B cell (primary cell): ENCODE data around the gene EVI5L. TPM values are rescaled to one million over a fixed set of nuclear protein-coding genes. Genes with fewer than 3 reads are reported as not detected.

ENCODE experiments used
- ATAC-seq: fragments of 200-7000 bp; cut with Tn5 transposase; one replicate; pipeline ENCODE4 v1.10.0; 2021; ENCODE audit warnings: low read depth, mild to moderate bottlenecking, moderate number of reproducible peaks, moderate library complexity
- CTCF ChIA-PET: fragments of 350-600 bp; sonication (Branson Sonifier 250); formaldehyde crosslinking; loops from one replicate; lab custom pipeline; 2021; ENCODE audit warnings: antibody characterized with exemption, inconsistent platforms; lab: Charles Lee
- POLR2A ChIA-PET: fragments of 350-600 bp; sonication (Branson Sonifier 250); formaldehyde crosslinking; loops from one replicate; lab custom pipeline; 2021; ENCODE audit warnings: antibody characterized with exemption; lab: Charles Lee
- DNase-seq: peaks from one replicate; pipeline ENCODE4 v3.0.0; 2013
- H2AFZ ChIP-seq: 2 replicates; pipeline ENCODE4 v1.6.1; 2012; ENCODE audit warnings: mild to moderate bottlenecking, low read depth, low read length; ENCODE audit not compliant: insufficient read depth, poor library complexity, severe bottlenecking
- H3K27ac ChIP-seq, 2 donors: 1 replicate in 1 of 2; 2 replicates in 1 of 2; pipeline ENCODE4 v1.5.1; 2012 to 2013; ENCODE audit warnings: low read length in 2 of 2, mild to moderate bottlenecking in 2 of 2, moderate library complexity in 1 of 2
- H3K27me3 ChIP-seq, 4 experiments: fragments of 200-600 bp in 1 of 4; sonication (generic) in 1 of 4; replicated peaks in 1 of 4; 1 replicate in 2 of 4; 2 replicates in 2 of 4; pipeline versions ENCODE4 v1.6.1 to v1.7.0; 2013 to 2016; ENCODE audit warnings: low read length in 3 of 4, mild to moderate bottlenecking in 2 of 4, mixed read lengths in 1 of 4, moderate library complexity in 1 of 4; ENCODE audit not compliant: insufficient read depth in 4 of 4, control insufficient read depth in 3 of 4; ENCODE audit errors: control extremely low read depth in 1 of 4
- H3K36me3 ChIP-seq, 2 experiments: replicated peaks in 1 of 2; 1 replicate in 1 of 2; 2 replicates in 1 of 2; pipeline versions ENCODE4 v1.6.1 to v1.7.1; 2013; ENCODE audit warnings: low read length in 1 of 2; ENCODE audit not compliant: insufficient read depth in 2 of 2, control insufficient read depth in 1 of 2; ENCODE audit errors: control extremely low read depth in 1 of 2, extremely low read depth in 1 of 2
- H3K4me1 ChIP-seq, 2 donors: fragments of 200-600 bp in 1 of 2; sonication (generic) in 1 of 2; 1 replicate in 1 of 2; 2 replicates in 1 of 2; pipeline versions ENCODE4 v1.5.1 to v1.6.1; 2013 to 2017; ENCODE audit warnings: low read length in 2 of 2; ENCODE audit not compliant: control insufficient read depth in 2 of 2, insufficient read depth in 2 of 2
- H3K4me2 ChIP-seq: replicated peaks from 2 replicates; pipeline ENCODE3; 2012; ENCODE audit warnings: mild to moderate bottlenecking, low read depth, low read length; ENCODE audit not compliant: poor library complexity, severe bottlenecking
- H3K4me3 ChIP-seq, 5 experiments: fragments of 200-600 bp in 1 of 5; sonication (generic) in 1 of 5; 1 replicate in 3 of 5; 2 replicates in 2 of 5; pipeline versions ENCODE4 v1.5.1 to v1.7.0; 2011 to 2016; ENCODE audit warnings: low read length in 4 of 5, mild to moderate bottlenecking in 4 of 5, low read depth in 2 of 5, control low read depth in 1 of 5, moderate library complexity in 1 of 5; ENCODE audit not compliant: insufficient read depth in 1 of 5; ENCODE audit errors: control extremely low read depth in 1 of 5, extremely low read depth in 1 of 5
- H3K79me2 ChIP-seq: fragments of 200-600 bp; sonication (generic); one replicate; pipeline ENCODE4 v1.6.0; 2016; ENCODE audit warnings: low read length; ENCODE audit not compliant: control insufficient read depth, insufficient read depth
- H3K9ac ChIP-seq: fragments of 200-600 bp; sonication (generic); 2 replicates; pipeline ENCODE4 v1.6.1; 2017; ENCODE audit warnings: mild to moderate bottlenecking, low read length, moderate library complexity
- H3K9me3 ChIP-seq, 3 donors: one replicate each; pipeline versions ENCODE4 v1.6.1 to v1.7.1; 2013; ENCODE audit warnings: low read length in 2 of 3; ENCODE audit not compliant: control insufficient read depth in 2 of 3, insufficient read depth in 1 of 3; ENCODE audit errors: control extremely low read depth in 1 of 3
- H4K20me1 ChIP-seq: 2 replicates; pipeline ENCODE4 v1.6.0; 2012; ENCODE audit warnings: mild to moderate bottlenecking, low read length; ENCODE audit not compliant: insufficient read depth, control insufficient read depth, poor library complexity, severe bottlenecking
- H3K27ac Mint-ChIP-seq: one replicate; pipeline ENCODE4 v1.8.0; 2021; ENCODE audit warnings: mixed read lengths
- H3K27me3 Mint-ChIP-seq: one replicate; pipeline ENCODE4 v1.8.0; 2021; ENCODE audit warnings: mixed read lengths
- H3K4me1 Mint-ChIP-seq: one replicate; pipeline ENCODE4 v1.8.0; 2021; ENCODE audit warnings: mixed read lengths
- H3K4me3 Mint-ChIP-seq: one replicate; pipeline ENCODE4 v1.8.0; 2021; ENCODE audit warnings: mixed read lengths
- H3K9me3 Mint-ChIP-seq: one replicate; pipeline ENCODE4 v1.8.0; 2022; ENCODE audit warnings: mixed read lengths; ENCODE audit not compliant: insufficient read depth
- EZH2 ChIP-seq: IDR thresholded peaks from 2 replicates; pipeline ENCODE4 v1.6.1; 2012; ENCODE audit warnings: borderline replicate concordance, low read depth, mild to moderate bottlenecking, moderate library complexity, low read length; ENCODE audit not compliant: insufficient read depth, poor library complexity, severe bottlenecking
- WGBS: methylation state at CpG from one replicate; pipeline ENCODE4 v1.1.5; 2013; ENCODE audit warnings: missing lambda C conversion rate; ENCODE audit not compliant: insufficient coverage; 5-methylcytosine and 5-hydroxymethylcytosine counted together
- intact Hi-C: fragments of 100-400 bp; cut with micrococcal nuclease; formaldehyde crosslinking; loops from one replicate; pipeline ENCODE4 v1.10.0; 2022
- polyA plus RNA-seq: library from polyadenylated mRNA; depleted of rRNA; stranded (reverse); fragments of >200 nt; gene quantifications from 2 replicates; pipeline ENCODE4 v1.2.3, GENCODE V29; 2012
- total RNA-seq, 2 donors: library from RNA; stranded (reverse); fragments of 120-200 nt in 1 of 2; gene quantifications; 1 replicate in 1 of 2; 2 replicates in 1 of 2; pipeline versions ENCODE4 v1.2.3 to v1.2.4, GENCODE V29; 2013 to 2022
- TF ChIP-seq, protein P1 (sequence below): fragments of 200-600 bp; IDR thresholded peaks from one replicate; pipeline ENCODE4 v1.8.0; 2022; ENCODE audit warnings: antibody characterized with exemption, mild to moderate bottlenecking

EVI5L gene
- total and polyA plus RNA-seq, 2 donors (not counting 1 experiment from before 2014, with no cell fraction given), result 7.9 to 11.8 TPM

DNA sequence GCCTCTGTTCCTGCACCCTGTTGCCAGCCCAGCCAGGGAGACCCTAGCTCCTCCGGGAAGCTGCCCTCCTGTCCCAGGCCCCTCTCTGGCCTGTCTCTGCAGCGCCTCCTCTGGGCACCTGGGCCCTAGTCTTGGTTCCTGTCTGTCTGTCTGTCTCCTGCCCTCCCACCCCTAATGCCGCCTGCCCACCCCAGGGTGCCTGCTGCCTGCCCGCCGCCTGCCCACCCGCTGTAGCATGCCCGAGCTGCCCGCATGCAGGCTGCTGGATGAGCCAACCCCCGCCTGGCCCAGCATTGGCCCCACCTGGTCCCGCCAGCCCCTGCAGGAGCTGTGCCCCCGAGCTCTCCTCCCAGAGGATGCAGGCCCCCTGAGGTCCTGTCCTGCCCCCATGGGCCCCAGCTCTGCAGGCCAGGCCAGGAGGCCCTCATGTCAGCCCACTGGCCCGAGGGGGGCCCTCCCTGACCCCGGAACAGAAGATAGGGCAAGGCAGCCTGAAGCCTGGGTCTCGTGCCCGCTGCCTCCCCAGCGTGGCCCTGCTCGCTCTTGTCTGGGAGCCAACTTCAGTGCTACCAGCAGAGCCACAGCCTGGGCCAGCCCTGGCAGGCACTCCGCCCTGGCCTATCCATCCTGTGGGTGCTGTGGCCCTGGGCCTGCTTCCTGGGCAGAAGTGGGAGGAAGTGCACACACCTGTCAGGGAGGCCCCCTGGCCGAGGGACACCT lies 78.9 kb downstream of the EVI5L start:
- H3K4me3 Mint-ChIP-seq, result no peak overlapping the region
- POLR2A ChIA-PET, result interaction anchor here (0.6 kb wide), 2 partner anchors 46 to 158 kb away, joined by 3 to 5 read pairs; no protein-coding TSS in a partner anchor
- Histone ChIP-seq H3K27ac (no peak overlapping the region), H3K9me3 (no peaks in the 10 kb centered on the region), H3K4me1 (peaks cover 12 to 13% of the 10 kb centered on the region in 2 donors), H2AFZ (no peak overlapping the region), H3K79me2 (peaks cover 40% of the 10 kb centered on the region), H3K36me3 (peaks cover 3 to 41% of the 10 kb centered on the region in 2 experiments), H4K20me1 (peaks cover 94% of the 10 kb centered on the region), H3K4me2 (no peak overlapping the region), H3K9ac (no peak overlapping the region), H3K4me3 (no peak overlapping the region), H3K27me3 (no peaks in the 10 kb centered on the region)
- H3K27me3 Mint-ChIP-seq, result no peaks in the 10 kb centered on the region
- CTCF ChIA-PET, result interaction anchor here (1.3 kb wide), 1 partner anchor 9 kb away, joined by 3 read pairs; no protein-coding TSS in a partner anchor
- no peak for ATAC-seq
- H3K9me3 Mint-ChIP-seq, result no peaks in the 10 kb centered on the region
- peak; percentile 22 for DNase-seq
- H3K4me1 Mint-ChIP-seq, result peaks cover 18% of the 10 kb centered on the region
- no peak overlapping the region for H3K27ac Mint-ChIP-seq
- WGBS, result 93% methylated on average over 19 of the region's 19 CpGs
- intact Hi-C loops, result no loop called here
- no peak for TF ChIP-seq EZH2
- TF ChIP-seq, protein P1, sequence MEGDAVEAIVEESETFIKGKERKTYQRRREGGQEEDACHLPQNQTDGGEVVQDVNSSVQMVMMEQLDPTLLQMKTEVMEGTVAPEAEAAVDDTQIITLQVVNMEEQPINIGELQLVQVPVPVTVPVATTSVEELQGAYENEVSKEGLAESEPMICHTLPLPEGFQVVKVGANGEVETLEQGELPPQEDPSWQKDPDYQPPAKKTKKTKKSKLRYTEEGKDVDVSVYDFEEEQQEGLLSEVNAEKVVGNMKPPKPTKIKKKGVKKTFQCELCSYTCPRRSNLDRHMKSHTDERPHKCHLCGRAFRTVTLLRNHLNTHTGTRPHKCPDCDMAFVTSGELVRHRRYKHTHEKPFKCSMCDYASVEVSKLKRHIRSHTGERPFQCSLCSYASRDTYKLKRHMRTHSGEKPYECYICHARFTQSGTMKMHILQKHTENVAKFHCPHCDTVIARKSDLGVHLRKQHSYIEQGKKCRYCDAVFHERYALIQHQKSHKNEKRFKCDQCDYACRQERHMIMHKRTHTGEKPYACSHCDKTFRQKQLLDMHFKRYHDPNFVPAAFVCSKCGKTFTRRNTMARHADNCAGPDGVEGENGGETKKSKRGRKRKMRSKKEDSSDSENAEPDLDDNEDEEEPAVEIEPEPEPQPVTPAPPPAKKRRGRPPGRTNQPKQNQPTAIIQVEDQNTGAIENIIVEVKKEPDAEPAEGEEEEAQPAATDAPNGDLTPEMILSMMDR, result no peak

DNA sequence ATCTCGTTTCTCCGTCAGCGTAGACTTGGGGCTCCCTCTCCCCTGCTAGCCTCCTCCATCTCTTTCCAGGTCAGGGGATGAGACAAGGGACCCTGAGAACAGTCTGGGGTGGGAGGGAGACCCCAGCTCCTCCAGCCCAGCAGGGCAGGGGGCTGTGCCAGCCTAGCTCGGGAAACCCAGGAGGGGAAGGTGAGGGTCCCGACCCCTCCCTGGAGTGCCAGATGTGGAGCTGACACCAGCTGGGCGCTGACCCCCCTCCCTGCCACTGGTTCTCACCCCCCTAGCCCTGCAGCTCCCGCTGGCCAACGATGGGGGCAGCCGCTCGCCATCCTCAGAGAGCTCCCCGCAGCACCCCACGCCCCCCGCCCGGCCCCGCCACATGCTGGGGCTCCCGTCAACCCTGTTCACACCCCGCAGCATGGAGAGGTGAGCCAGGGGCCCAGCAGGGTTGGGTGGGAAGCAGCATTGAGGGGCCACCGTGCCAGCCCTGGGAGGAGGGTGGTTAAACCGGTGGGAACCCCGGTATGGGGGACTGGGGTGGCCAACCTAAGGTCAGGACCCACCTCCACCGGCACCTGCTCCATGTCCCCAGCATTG lies 79.6 kb downstream of the EVI5L start:
- 95% methylated on average over 18 of the region's 21 CpGs for WGBS
- ChIA-PET CTCF (no interaction called here), POLR2A (interaction anchor here (0.6 kb wide), 1 partner anchor 47 kb away, joined by 5 read pairs; no protein-coding TSS in a partner anchor)
- Mint-ChIP-seq H3K4me1 (peaks cover 14% of the 10 kb centered on the region), H3K27ac (no peak overlapping the region), H3K4me3 (no peak overlapping the region), H3K9me3 (no peaks in the 10 kb centered on the region), H3K27me3 (no peaks in the 10 kb centered on the region)
- H4K20me1 ChIP-seq, result peaks cover 93% of the 10 kb centered on the region
- H3K9ac ChIP-seq, result no peak overlapping the region
- H3K27me3 ChIP-seq, result peaks cover 0 to 2% (median under 1%) of the 10 kb centered on the region in 4 experiments
- no peak overlapping the region for H3K4me2 ChIP-seq
- H2AFZ ChIP-seq, result no peak overlapping the region
- intact Hi-C loops, result no loop called here
- DNase-seq, result no peak
- no peak overlapping the region for H3K4me3 ChIP-seq
- H3K36me3 ChIP-seq, result peaks cover 3 to 41% of the 10 kb centered on the region in 2 experiments
- H3K79me2 ChIP-seq, result peaks cover 35% of the 10 kb centered on the region
- H3K9me3 ChIP-seq, result no peaks in the 10 kb centered on the region
- TF ChIP-seq, protein P1, result no peak
- no peak for TF ChIP-seq EZH2
- no peak overlapping the region for H3K27ac ChIP-seq
- H3K4me1 ChIP-seq, result peaks cover 8 to 10% of the 10 kb centered on the region in 2 donors
- no peak for ATAC-seq
